Stimulated activated CD4-positive, alpha-beta T cell treated with anti-CD3 and anti-CD28 coated beads, Interleukin-2, amount 100 ng/mL, for 24 hours (primary cell): Measurements from ENCODE around the gene KAZN.
"Not testable (repeated sequence)": the region's sequence is repeated elsewhere in the genome, so short reads cannot be mapped to it uniquely, and the experiment has no call there.

Experiments
- DNase-seq, 2 donors: peaks; one replicate each; pipeline ENCODE4 v3.0.0-alpha.2; 2020

KAZN gene

DNA sequence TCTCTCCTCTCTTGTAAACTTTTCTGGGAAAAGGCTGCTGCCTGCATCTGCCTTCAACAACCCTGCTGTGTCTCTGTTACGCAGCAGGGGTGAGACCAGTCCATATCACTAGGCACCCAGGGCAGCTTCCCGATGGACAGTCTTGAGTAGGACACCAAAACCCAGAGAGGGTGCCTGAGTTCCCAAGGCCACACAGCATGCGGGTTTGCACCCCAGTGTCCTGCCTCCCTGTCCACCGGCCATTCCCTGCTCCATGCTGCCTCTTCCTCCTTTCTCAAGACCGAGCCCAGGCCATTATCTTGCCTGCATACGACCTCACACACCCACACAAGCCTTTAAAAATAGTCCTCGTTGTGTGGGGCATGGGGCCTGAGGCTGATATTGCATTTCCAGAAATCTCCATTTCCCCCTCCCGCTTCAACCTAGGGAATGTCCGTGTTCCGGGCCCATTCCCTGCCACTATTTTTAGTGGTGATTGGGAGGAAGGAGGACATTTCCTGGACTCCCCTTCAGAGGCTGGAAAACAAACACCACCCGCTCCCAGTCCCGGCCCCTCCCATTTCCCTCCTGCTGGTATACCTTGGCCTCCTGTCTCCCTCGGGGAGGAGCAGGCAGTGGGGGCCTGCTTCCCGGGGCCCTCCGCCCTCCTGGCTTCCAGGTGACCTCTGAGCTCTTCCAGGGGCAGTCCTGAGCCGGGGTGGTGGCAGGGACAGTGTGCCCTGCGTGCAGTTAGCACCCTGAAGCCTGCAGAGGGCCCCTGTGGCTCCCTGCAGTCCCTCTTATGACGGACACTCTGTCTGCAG is 422.7 kb downstream of the KAZN start:
- DNase-seq: no peak

DNA sequence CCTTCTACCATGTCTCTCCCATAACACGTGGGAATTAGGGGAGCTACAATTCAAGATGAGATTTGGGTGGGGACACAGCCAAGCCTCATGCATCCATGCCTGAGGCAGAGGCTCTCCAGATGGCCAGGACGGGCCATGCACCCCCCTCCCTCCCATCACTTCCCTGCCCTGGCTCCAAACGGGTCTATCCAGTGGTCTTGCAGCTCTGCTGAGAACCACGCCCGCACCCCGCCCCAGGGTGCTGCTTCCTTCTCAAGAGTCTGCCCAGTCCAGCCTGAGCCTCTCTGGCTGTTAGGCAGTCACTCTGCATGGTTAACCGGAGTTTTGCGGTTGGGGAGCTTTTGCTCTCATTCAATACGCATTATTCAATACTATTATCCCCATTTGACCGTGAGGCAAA is 423.6 kb downstream of the KAZN start:
- DNase-seq: no peak

- no peak for DNase-seq
These were observed 424.7 kb downstream of the KAZN start for GRCh38 chr1:15023205-15023604.

DNA sequence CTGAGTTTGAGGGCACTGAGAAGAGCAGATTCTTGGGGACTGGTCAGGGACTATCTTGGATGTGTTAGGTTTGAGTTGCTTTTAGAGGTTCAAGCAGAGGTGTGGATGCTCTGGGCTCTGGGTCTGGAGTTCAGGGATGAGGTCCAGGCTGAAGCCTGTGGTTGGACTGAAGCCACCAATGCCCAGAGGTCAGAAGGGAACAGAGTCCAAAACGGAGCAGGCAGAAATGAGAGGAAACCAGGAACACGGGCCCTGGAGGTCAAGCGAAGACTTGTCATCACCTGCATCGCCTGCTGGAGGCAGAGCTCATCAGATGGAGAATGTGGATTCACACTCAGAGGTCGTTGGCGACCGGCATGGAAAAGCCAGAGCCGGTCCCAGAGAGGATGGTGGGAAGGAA is 425.5 kb downstream of the KAZN start:
- no peak for DNase-seq

GRCh38 chr1:15026117-15026489 is 427.6 kb downstream of the KAZN start:
- no peak for DNase-seq

GRCh38 chr1:15027515-15027986 is 429.1 kb downstream of the KAZN start:
- peak; percentile 41 to 68 for DNase-seq

DNA sequence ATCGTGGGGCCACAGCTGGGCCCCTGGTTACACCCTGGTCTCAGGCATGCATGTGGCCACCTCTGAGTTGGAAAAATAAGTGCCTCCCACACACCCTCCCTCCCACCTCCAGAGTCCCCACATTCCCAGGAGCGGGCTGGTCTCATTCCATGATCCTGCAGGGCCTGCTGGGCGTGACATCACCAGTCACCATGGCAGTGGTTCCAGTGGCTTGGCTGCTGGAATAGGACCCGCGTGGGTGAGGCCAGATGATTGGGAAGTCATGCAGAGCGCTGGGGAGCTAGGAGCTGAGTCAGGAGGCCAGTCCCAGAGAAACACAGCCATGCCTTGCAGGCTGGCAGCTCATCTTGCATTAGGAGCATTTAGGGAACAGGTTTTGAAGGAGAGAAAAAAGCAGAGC is 429.6 kb downstream of the KAZN start:
- no peak for DNase-seq

- no peak for DNase-seq
These were observed 430.1 kb downstream of the KAZN start for GRCh38 chr1:15028616-15029015.

GRCh38 chr1:15029036-15029435 is 430.6 kb downstream of the KAZN start:
- DNase-seq: no peak

GRCh38 chr1:15029786-15030185 is 431.3 kb downstream of the KAZN start:
- no peak for DNase-seq

GRCh38 chr1:15031251-15031933 is 432.9 kb downstream of the KAZN start:
- DNase-seq: no peak

DNA sequence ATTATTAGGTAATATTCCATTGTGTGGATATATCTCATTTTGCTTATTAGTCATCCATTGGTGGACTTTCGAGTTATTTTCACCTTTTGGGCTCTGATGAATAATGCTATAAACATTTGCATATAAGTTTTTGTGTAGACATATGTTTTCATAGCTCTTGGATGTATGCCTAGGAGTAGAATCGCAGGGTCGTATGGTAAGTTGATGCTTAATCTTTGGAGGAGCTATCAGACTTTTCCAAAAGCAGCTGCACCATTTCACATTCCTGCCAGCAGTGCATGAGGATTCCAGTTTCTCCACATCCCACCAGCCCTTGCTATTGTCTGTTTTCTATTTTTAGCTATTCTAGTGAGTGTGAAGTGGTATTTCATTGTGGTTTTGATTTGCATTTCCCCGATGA is 434.8 kb downstream of the KAZN start:
- DNase-seq: no peak

DNA sequence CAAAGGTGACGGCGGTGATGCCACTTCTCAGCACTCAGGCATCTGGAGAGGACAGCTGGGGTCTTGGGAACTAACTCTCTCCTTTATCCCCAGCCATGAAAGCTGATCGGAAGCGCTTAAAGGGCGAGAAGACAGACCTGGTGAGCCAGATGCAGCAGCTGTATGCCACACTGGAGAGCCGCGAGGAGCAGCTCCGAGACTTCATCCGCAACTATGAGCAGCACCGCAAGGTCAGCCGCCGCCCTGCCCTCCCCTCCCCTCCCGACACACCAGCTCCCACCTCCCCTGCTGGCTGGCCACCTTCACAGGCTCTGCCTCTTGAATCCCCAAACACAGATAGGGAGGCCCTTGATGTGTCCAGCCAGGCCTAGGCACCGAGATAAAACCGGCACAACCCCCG is 436.2 kb downstream of the KAZN start:
- no peak for DNase-seq

- no peak for DNase-seq
These were observed 436.8 kb downstream of the KAZN start for GRCh38 chr1:15035236-15035635.

GRCh38 chr1:15036101-15036500 is 437.6 kb downstream of the KAZN start:
- DNase-seq: no peak

DNA sequence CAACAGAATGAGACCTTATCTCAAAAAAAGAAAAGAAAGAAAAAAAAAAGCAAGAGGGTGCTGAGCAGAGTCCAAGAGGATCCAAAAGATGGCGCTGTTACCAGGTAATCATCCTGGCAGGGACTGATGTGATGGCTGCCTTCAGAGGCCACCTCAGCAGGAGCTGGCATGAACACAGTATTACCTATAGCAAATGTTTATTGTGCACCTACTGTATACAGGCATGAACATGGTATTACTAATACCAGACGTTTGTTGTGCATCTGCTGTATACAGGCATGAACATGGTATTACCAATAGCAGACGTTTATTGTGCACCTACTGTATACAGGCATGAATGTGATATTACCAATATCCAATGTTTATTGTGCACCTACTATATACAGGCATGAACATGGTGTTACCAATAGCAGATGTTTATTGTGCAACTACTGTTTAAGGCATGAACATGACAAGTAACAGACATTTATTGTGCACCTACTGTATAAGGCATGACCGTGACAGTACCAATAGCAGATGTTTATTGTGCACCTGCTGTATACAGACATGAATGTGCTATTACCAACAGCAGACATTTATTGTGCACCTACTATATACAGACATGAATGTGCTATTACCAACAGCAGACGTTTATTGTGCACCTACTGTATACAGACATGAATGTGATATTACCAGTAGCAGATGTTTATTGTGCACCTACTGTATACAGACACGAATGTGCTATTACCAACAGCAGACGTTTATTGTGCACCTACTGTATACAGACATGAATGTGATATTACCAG is 439.9 kb downstream of the KAZN start:
- no peak for DNase-seq

DNA sequence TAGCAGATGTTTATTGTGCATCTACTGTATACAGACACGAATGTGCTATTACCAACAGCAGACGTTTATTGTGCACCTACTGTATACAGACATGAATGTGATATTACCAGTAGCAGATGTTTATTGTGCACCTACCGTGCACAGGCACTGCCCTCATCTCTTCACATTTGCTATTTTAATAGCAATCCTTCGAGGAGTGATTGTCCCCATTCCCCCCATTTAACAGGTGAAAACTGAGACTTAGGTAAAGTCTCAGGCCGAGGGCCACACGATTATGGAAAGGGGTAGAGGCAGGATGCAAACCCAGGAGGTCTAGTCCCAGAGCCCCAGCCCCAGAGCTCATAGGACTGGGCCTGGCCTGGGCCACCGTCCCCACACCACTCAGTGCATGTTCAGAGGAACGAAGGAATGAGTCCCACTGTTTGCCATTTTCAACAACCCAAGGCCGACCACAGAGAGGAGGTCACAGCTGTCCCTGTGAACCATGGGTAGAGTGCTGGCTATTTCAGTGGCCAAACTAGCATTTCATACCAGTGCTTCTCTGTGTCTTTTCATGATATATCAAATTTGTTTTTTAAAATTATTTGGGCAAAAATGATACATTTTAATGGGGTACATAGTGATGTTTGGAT is 440.6 kb downstream of the KAZN start:
- DNase-seq: no peak

DNA sequence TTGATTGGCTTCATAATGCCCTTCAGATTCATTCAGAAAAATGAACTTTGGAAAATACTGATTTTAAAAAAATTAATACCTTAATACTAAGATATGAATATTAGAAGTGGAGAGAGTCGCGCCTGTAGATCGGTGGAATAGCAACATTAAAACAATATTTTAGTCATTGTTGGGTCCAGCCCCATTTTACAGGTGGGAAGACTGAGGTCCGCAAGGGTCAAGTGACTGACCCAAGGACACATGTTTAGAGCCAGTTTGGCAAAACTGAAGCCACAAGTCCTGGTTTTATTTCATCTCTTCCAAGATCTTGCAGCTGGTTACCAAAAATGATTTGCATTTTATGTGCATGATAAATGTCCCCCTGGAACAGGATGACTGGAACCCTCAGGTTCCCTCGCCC is 441.4 kb downstream of the KAZN start:
- no peak for DNase-seq

GRCh38 chr1:15040685-15041084 is 442.2 kb downstream of the KAZN start:
- DNase-seq: not testable (repeated sequence)

DNA sequence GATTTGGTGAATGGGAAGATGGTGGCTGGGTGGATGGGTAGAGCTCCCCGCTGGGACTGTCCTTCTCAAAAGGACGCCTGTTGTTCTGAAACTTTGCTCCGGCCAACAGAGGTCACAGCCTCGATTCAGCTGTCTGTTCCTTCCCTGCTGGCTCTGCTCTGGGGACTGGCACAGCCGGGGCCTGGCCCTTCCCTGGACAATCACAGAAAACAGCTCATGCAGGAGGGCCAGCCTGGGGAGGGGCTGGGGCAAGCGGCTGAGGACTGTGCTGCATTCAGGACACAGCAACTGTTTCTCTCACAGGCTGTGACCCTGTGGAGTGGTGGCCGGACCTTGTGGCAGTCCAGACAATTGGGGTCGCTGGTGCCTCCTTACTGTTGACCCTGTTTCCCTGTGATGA is 444.4 kb downstream of the KAZN start:
- DNase-seq: no peak

DNA sequence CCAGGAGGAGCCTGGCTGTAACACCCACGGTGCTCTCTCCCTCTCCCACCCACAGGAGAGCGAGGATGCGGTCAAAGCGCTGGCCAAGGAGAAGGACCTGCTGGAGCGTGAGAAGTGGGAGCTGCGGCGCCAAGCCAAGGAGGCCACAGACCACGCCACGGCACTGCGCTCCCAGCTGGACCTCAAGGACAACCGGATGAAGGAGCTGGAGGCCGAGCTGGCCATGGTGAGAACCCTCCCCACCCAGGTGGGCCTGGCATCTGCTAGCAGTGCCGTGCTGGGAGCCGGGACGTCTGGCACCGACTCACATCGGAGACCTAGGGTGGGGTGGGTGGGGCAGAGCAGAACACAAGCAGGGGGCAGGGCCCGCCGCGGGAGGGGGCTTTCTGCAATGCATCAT is 445.4 kb downstream of the KAZN start:
- DNase-seq: no peak

GRCh38 chr1:15045123-15045522 is 446.6 kb downstream of the KAZN start:
- DNase-seq: no peak

DNA sequence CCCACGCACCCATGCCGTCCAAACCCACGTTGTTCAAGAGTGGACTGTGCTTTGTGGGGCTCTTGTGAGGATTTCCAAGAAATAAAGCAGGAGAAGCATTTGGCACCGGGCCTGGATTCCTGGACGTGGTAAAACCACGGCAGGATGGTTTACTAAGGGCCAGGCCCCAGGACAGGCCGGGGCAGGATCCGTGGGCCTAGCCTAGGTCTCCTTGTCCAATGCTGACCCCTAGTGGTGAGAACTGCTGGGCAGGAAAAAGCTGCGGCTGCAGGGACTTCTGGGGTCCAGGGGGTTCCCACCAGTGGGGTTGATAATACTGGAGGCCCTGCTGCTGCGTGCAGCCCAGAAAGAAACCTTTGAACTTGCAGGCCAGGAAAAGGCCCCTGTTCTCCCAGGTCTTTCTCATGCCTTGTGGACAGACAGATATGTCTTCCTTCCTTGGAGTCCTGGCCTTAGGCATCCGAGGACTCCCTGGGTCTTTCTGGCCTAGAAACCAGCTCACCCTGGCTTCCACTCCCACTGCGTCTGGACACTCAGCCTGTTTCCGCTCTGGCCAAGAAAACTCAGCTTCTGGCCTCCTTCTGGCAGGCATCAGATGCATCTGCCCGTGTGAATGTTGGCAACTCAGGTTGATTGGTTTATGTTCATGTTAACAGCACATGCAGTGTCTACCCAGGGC is 448.1 kb downstream of the KAZN start:
- DNase-seq: peak; percentile 61 to 64
